HepG2 (cell line): Measurements from ENCODE around the gene OR10J1. TPM values are rescaled to one million over a fixed set of nuclear protein-coding genes. Genes with fewer than 3 reads are reported as not detected.

ENCODE experiments used
- ATAC-seq: fragments of 200-7000 bp; cut with Tn5 transposase; 3 replicates; pipeline ENCODE4 v1.9.1; 2020; ENCODE audit warnings: mild to moderate bottlenecking, moderate library complexity
- BruUV-seq: library from RNA; stranded (reverse); fragments of 400-500 nt; replicated peaks from 2 replicates; lab custom pipeline; 2021; lab: Mats Ljungman, UMichigan
- CTCF ChIA-PET: fragments of 300-600 bp; formaldehyde crosslinking; extraction: SDS; loops from one replicate; lab custom pipeline; 2021; ENCODE audit warnings: low total read pairs, inconsistent platforms, low intra/inter-chr PET ratio; lab: Yijun Ruan, JAX
- POLR2A ChIA-PET: fragments of 350-600 bp; sonication (Branson Sonifier 250); formaldehyde crosslinking; loops from one replicate; lab custom pipeline; 2020; ENCODE audit warnings: antibody characterized with exemption, inconsistent platforms; lab: Yijun Ruan, JAX
- DNase-seq: peaks from one replicate; pipeline ENCODE4 v3.0.0-alpha.2; 2015; ENCODE audit warnings: low spot score
- FAIRE-seq: peaks from 3 replicates; lab custom pipeline; 2011; peaks lifted over from hg19 to GRCh38; lab: Jason Lieb, UNC
- H2AFZ ChIP-seq: one replicate; pipeline ENCODE4 v1.6.1; 2011; ENCODE audit warnings: low read length, inconsistent platforms
- H3K27ac ChIP-seq: fragments of 300-600 bp; 3 replicates; pipeline ENCODE4 v1.8.0; 2011; ENCODE audit warnings: mixed run types, mild to moderate bottlenecking, mixed read lengths, low read length, inconsistent platforms; ENCODE audit not compliant: insufficient read depth; ENCODE audit errors: extremely low read length
- H3K27me3 ChIP-seq, 2 experiments: fragments of 200-600 bp in 1 of 2; 2 replicates in 1 of 2; 3 replicates in 1 of 2; pipeline versions ENCODE4 v1.6.0 to v1.8.0; 2011; ENCODE audit warnings: low read length in 2 of 2, mild to moderate bottlenecking in 2 of 2, moderate library complexity in 2 of 2, inconsistent platforms in 1 of 2; ENCODE audit not compliant: insufficient read depth in 2 of 2, control insufficient read depth in 1 of 2
- H3K36me3 ChIP-seq, 2 experiments: fragments of 200-600 bp in 1 of 2; replicated peaks in 1 of 2; 2 replicates in 1 of 2; 3 replicates in 1 of 2; pipeline versions ENCODE4 v1.5.1 to v1.8.0; 2011; ENCODE audit warnings: low read length in 2 of 2, inconsistent platforms in 1 of 2; ENCODE audit not compliant: insufficient read depth in 2 of 2, control insufficient read depth in 1 of 2
- H3K4me1 ChIP-seq: 2 replicates; pipeline ENCODE4 v1.5.1; 2012; ENCODE audit warnings: low read length, inconsistent platforms; ENCODE audit not compliant: insufficient read depth
- H3K4me2 ChIP-seq: 2 replicates; pipeline ENCODE4 v1.6.0; 2011; ENCODE audit warnings: low read depth, low read length, inconsistent platforms
- H3K4me3 ChIP-seq, 3 experiments: fragments of 200-600 bp in 1 of 3; sonication (generic), shearing (Covaris generic) in 1 of 3; replicated peaks in 1 of 3; 2 replicates each; pipeline ENCODE4 v1.5.1; 2011 to 2016; ENCODE audit warnings: low read length in 3 of 3, inconsistent platforms in 2 of 3, low read depth in 2 of 3, mild to moderate bottlenecking in 2 of 3, control low read depth in 1 of 3, mixed read lengths in 1 of 3; ENCODE audit not compliant: insufficient read depth in 1 of 3
- H3K79me2 ChIP-seq: one replicate; pipeline ENCODE4 v1.6.1; 2011; ENCODE audit warnings: low read length, inconsistent platforms; ENCODE audit not compliant: insufficient read depth
- H3K9ac ChIP-seq: 2 replicates; pipeline ENCODE4 v1.6.0; 2011; ENCODE audit warnings: mild to moderate bottlenecking, low read depth, low read length, inconsistent platforms; ENCODE audit not compliant: insufficient read depth
- H3K9me3 ChIP-seq: 2 replicates; pipeline ENCODE4 v1.5.1; 2012; ENCODE audit warnings: mild to moderate bottlenecking, low read length
- H4K20me1 ChIP-seq: 2 replicates; pipeline ENCODE4 v1.6.0; 2011; ENCODE audit warnings: inconsistent platforms, mild to moderate bottlenecking, low read length, moderate library complexity; ENCODE audit not compliant: insufficient read depth
- ELF3 ChIP-seq: IDR thresholded peaks from 2 replicates; pipeline ENCODE4 v1.6.1; 2016; ENCODE audit warnings: missing genetic modification reagents, missing compliant biosample characterization
- HNRNPL ChIP-seq: fragments of 200-400 bp; formaldehyde crosslinking; IDR thresholded peaks from 2 replicates; pipeline ENCODE4 v1.6.1; 2017; ENCODE audit warnings: mild to moderate bottlenecking, low read depth, low read length
- LRRFIP1 ChIP-seq: sonication (generic); formaldehyde crosslinking; conservative IDR thresholded peaks from 2 replicates; pipeline ENCODE4 v1.4.0; 2020; ENCODE audit warnings: missing genetic modification reagents
- MEF2D ChIP-seq: sonication (generic); formaldehyde crosslinking; IDR thresholded peaks from 2 replicates; pipeline ENCODE4 v1.5.1; 2020; ENCODE audit warnings: mild to moderate bottlenecking, missing genetic modification reagents
- TEAD3 ChIP-seq: optimal IDR thresholded peaks from 2 replicates; pipeline ENCODE3; 2016; ENCODE audit warnings: borderline replicate concordance
- ZNF207 ChIP-seq: fragments of 450-650 bp; IDR thresholded peaks from 2 replicates; pipeline ENCODE4 v1.6.1; 2016; ENCODE audit warnings: antibody characterized with exemption, borderline replicate concordance
- ZNF264 ChIP-seq: sonication (generic); formaldehyde crosslinking; IDR thresholded peaks from 2 replicates; pipeline ENCODE4 v1.4.0; 2020; ENCODE audit warnings: missing genetic modification reagents
- ZNF414 ChIP-seq: sonication (generic); formaldehyde crosslinking; IDR thresholded peaks from 2 replicates; pipeline ENCODE4 v1.5.0; 2020; ENCODE audit warnings: missing genetic modification reagents
- ZNF451 ChIP-seq: sonication (generic); formaldehyde crosslinking; IDR thresholded peaks from 2 replicates; pipeline ENCODE4 v1.5.0; 2020; ENCODE audit warnings: mild to moderate bottlenecking, missing genetic modification reagents
- ZSCAN12 ChIP-seq: sonication (generic); formaldehyde crosslinking; IDR thresholded peaks from 2 replicates; pipeline ENCODE4 v1.9.0; 2021; ENCODE audit warnings: mild to moderate bottlenecking, missing genetic modification reagents
- WGBS: methylation state at CpG from one replicate; pipeline ENCODE4 v1.1.6; 2017; ENCODE audit warnings: low lambda C conversion rate; 5-methylcytosine and 5-hydroxymethylcytosine counted together
- in situ Hi-C: cut with HindIII; loops from 2 replicates; pipeline ENCODE4 v1.10.0; 2017; ENCODE audit warnings: low pct_unique_long_range_greater_than_20kb; ENCODE audit not compliant: extremely low pct_ligation_motif_present
- intact Hi-C: fragments of 100-400 bp; cut with micrococcal nuclease; formaldehyde crosslinking; loops from one replicate; pipeline ENCODE4 v1.10.0; 2022; ENCODE audit not compliant: unreplicated experiment
- polyA plus RNA-seq, 8 experiments: library from polyadenylated mRNA; depleted of rRNA in 3 of 8; stranded (reverse) in 7 of 8; unstranded in 1 of 8; fragments of >200 nt; fragmentation: Illumina TruSeq in 4 of 8; extraction: Trizol in 4 of 8; gene quantifications; 2 replicates each; pipeline versions ENCODE4 v1.2.1 to v1.2.3, GENCODE V29; 2011 to 2016; ENCODE audit warnings: low read depth in 4 of 8, missing spikeins in 1 of 8, mixed read lengths in 1 of 8; ENCODE audit not compliant: insufficient read depth in 1 of 8
- total RNA-seq, 5 experiments: library from RNA; depleted of rRNA; stranded (reverse); fragments of >200 nt; fragmentation: Illumina TruSeq; extraction: Trizol; gene quantifications; 2 replicates each; pipeline ENCODE4 v1.2.3, GENCODE V29; 2016; ENCODE audit warnings: low read depth in 1 of 5

OR10J1 gene
- total and polyA plus RNA-seq, 2 of the 13 experiments (the other 11 are each of a cell fraction or from before 2014, with no cell fraction given) = not detected

GRCh38 chr1:159408862-159409400 is 30.6 kb upstream of the OR10J1 start:
- CTCF ChIA-PET = no interaction called here
- H3K9me3 ChIP-seq = peaks cover 51% of the 10 kb centered on the region
- H3K9ac ChIP-seq = no peak overlapping the region
- TF ChIP-seq ZNF451 (no peak), ELF3 (no peak), TEAD3 (CRISPR knock-in tag) (no peak), HNRNPL (no peak), LRRFIP1 (CRISPR knock-in tag) (no peak)
- TF ChIP-seq, all 625 proteins: peak for 0
- ATAC-seq (no peak), DNase-seq (no peak), FAIRE-seq (no peak)
- POLR2A ChIA-PET = no interaction called here
- Histone ChIP-seq H4K20me1 (no peaks in the 10 kb centered on the region), H3K27ac (no peak overlapping the region), H3K27me3 (no peaks in the 10 kb centered on the region), H2AFZ (no peak overlapping the region), H3K36me3 (no peaks in the 10 kb centered on the region), H3K79me2 (no peaks in the 10 kb centered on the region), H3K4me3 (no peak overlapping the region), H3K4me1 (no peaks in the 10 kb centered on the region), H3K4me2 (no peak overlapping the region)
- in situ Hi-C loops = no loop called here
- BruUV-seq = no TSS peak
- 58% methylated on average over 6 of the region's 6 CpGs for WGBS
- intact Hi-C loops = no loop called here

- no peak for ATAC-seq
- POLR2A ChIA-PET = no interaction called here
Observed at GRCh38 chr1:159421821-159422220, 17.7 kb upstream of the OR10J1 start.

More at GRCh38 chr1:159421821-159422220, 17.7 kb upstream of the OR10J1 start:
- H3K9me3 ChIP-seq = peaks cover 69% of the 10 kb centered on the region
- intact Hi-C loops (no loop called here), in situ Hi-C loops (no loop called here)
- WGBS = 100% methylated on average over 2 of the region's 8 CpGs
- H3K36me3 ChIP-seq = no peaks in the 10 kb centered on the region
- no peaks in the 10 kb centered on the region for H3K27me3 ChIP-seq
- H4K20me1 ChIP-seq = no peaks in the 10 kb centered on the region
- TF ChIP-seq ZSCAN12 (CRISPR knock-in tag) (no peak), ZNF414 (CRISPR knock-in tag) (no peak), MEF2D (no peak), ZNF207 (no peak), ZNF264 (CRISPR knock-in tag) (no peak)
- DNase-seq (no peak), FAIRE-seq (no peak)
- CTCF ChIA-PET = no interaction called here
- no peaks in the 10 kb centered on the region for H3K4me1 ChIP-seq
- no peak overlapping the region for H3K27ac ChIP-seq
- BruUV-seq = no TSS peak
- no peak overlapping the region for H2AFZ ChIP-seq
- no peak overlapping the region for H3K4me3 ChIP-seq
- H3K4me2 ChIP-seq = no peak overlapping the region
- no peak overlapping the region for H3K9ac ChIP-seq
- H3K79me2 ChIP-seq = no peaks in the 10 kb centered on the region
